Inferior parietal cortex (tissue), 1 donor: Measurements from ENCODE around the gene UFSP2.

Experiments
- DNase-seq: peaks from one replicate; pipeline ENCODE4 v3.0.0-alpha.2; 2016; ENCODE audit errors: extremely low spot score

Gene UFSP2

DNA sequence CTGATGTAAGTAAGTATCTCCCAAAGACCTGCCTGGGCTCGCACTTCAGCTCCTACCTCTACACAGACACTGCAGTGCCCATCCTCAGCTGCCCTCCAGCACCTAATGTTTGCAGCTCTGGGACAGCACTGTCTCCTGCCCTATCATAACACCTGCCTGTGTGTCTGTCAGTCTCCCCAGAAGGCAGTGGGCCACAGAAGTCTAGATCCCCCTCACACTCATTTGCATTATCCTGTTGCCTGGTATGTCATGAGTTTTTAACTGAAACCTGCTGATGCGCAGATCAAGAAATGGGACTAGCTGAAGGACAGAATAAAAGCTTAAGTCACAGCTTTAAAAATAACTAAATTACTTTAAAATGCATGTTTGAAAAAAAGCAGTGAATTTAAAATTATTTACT lies 73.0 kb downstream of the UFSP2 start:
- no peak for DNase-seq

DNA sequence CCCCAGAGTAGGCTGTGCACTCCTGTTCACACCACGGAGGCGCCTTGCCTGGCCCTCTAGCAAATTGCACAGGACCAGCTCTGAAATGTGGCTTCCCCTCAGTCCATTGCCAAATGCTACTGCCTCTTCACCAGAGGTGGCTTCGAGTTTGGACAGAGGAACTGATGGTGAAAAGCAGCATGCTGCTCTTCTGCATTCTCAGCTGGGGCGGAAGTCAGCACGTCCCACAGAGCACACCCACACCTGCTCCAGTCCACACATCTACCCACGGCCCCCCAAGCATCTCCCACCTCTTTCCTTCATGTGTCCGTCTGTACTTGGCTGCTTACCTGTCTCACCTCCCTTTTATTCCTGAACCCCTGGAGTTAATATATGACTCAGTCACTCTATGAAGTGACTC lies 73.6 kb downstream of the UFSP2 start:
- no peak for DNase-seq

DNA sequence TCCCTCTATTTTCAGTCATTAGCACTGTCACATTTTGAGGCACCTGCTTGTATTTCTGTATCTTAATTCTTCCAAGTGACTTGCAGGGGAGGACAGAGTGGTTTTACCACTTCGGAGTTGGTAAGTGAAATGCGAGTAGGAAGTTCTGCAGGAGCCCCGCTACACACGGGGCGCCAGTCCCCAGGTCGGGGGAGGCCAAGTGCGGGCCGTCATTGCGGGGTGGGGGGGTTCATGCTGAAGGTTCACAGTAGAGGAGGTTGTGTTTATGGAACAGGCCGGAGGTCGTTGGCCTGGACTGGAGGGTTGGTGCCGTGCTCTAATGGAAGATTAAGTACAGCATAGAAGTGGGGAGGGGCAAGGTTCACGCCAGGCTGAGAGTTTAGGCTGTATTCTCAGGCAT lies 74.1 kb downstream of the UFSP2 start:
- no peak for DNase-seq
